HUES6 (cell line): ENCODE data around the gene NUDT19.
"Not testable (repeated sequence)": the region's sequence is repeated elsewhere in the genome, so short reads cannot be mapped to it uniquely, and the experiment has no call there.

Experiments
- H3K27ac ChIP-seq: 2 replicates; pipeline ENCODE4 v1.7.0; 2013; ENCODE audit warnings: low read depth, mild to moderate bottlenecking, low read length, inconsistent platforms
- H3K27me3 ChIP-seq: 2 replicates; pipeline ENCODE4 v1.6.1; 2013; ENCODE audit warnings: low read length; ENCODE audit not compliant: control insufficient read depth, insufficient read depth
- H3K36me3 ChIP-seq: 2 replicates; pipeline ENCODE4 v1.6.1; 2013; ENCODE audit warnings: low read length; ENCODE audit not compliant: control insufficient read depth, insufficient read depth
- H3K4me1 ChIP-seq: 2 replicates; pipeline ENCODE4 v1.6.1; 2013; ENCODE audit warnings: low read length; ENCODE audit not compliant: control insufficient read depth, insufficient read depth
- H3K4me3 ChIP-seq: 2 replicates; pipeline ENCODE4 v1.5.1; 2013; ENCODE audit warnings: low read depth, low read length
- H3K9ac ChIP-seq: one replicate; pipeline ENCODE4 v1.6.1; 2013; ENCODE audit warnings: mild to moderate bottlenecking, low read length
- H3K9me3 ChIP-seq: 2 replicates; pipeline ENCODE4 v1.6.1; 2013; ENCODE audit warnings: low read depth, low read length; ENCODE audit not compliant: control insufficient read depth, insufficient read depth

NUDT19 gene

GRCh38 chr19:32709032-32709431 is 17.4 kb downstream of the NUDT19 start:
- Histone ChIP-seq H3K9ac (no peak overlapping the region), H3K36me3 (no peaks in the 10 kb centered on the region; the same call in 1 of the 2 replicates), H3K4me1 (no peaks in the 10 kb centered on the region), H3K9me3 (peaks cover 7% of the 10 kb centered on the region), H3K27me3 (no peaks in the 10 kb centered on the region), H3K4me3 (no peak overlapping the region), H3K27ac (no peak overlapping the region)

GRCh38 chr19:32711747-32712146 is 20.1 kb downstream of the NUDT19 start:
- Histone ChIP-seq H3K9ac (no peak overlapping the region), H3K4me1 (no peaks in the 10 kb centered on the region), H3K27me3 (no peaks in the 10 kb centered on the region), H3K36me3 (no peaks in the 10 kb centered on the region; the same call in 1 of the 2 replicates), H3K27ac (no peak overlapping the region), H3K9me3 (no peaks in the 10 kb centered on the region), H3K4me3 (no peak overlapping the region)

DNA sequence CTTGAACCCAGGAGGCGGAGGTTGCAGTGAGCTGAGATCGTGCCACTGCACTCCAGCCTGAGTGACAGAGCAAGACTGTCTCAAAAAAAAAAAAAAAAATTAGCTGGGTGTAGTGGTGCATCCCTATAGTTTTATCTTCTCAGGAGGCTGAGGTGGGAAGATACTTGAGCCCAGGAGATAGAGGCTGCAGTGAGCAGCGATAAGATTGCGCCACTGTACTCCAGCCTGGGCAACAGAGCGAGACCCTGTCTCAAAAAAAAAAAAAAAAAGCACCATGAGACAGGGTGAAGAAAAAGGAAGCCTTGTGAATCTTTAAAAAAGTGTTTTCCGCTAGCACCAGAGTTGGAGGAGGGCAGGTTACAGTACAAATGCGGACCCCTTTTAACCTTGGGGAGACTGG is 24.6 kb downstream of the NUDT19 start:
- H3K9ac ChIP-seq, H3K36me3 ChIP-seq, H3K27me3 ChIP-seq, H3K4me1 ChIP-seq, H3K27ac ChIP-seq, H3K9me3 ChIP-seq, H3K4me3 ChIP-seq: not testable (repeated sequence)

- Histone ChIP-seq H3K36me3 (no peaks in the 10 kb centered on the region; the same call in 1 of the 2 replicates), H3K4me1 (no peaks in the 10 kb centered on the region), H3K9ac (no peak overlapping the region), H3K4me3 (no peak overlapping the region), H3K27me3 (no peaks in the 10 kb centered on the region), H3K27ac (no peak overlapping the region), H3K9me3 (no peaks in the 10 kb centered on the region)
These were observed 25.9 kb downstream of the NUDT19 start for GRCh38 chr19:32717496-32717895.

GRCh38 chr19:32718286-32718685 is 26.7 kb downstream of the NUDT19 start:
- H3K9me3 ChIP-seq, result no peaks in the 10 kb centered on the region
- no peak overlapping the region for H3K4me3 ChIP-seq
- H3K4me1 ChIP-seq, result no peaks in the 10 kb centered on the region
- H3K27ac ChIP-seq, result no peak overlapping the region
- no peaks in the 10 kb centered on the region for H3K27me3 ChIP-seq
- H3K9ac ChIP-seq, result no peak overlapping the region
- H3K36me3 ChIP-seq, result no peaks in the 10 kb centered on the region

DNA sequence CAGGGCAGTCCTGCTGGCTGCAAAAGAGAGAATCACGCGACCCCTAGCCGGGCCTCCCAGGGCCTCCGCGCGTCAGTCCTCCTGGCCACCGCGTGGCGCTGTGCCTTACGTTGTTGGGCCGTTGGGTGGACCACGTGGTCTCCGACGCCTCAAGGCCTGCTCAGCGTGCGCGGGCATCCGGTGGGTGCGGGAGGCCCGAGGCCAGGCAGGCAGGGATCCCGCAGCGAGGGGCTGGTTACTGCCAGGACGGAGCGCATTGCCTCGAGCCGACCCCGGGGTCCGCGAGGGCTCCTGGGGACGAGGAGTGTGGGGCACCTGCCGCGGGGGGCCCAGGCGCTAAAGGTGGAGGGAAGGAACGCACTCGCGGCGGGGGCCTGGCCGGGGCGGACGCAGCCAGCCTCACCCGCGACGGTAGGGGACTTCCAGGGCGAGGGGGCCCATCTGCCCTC is 28.0 kb downstream of the NUDT19 start, which contains the start of gene TDRD12:
TSS of gene TDRD12 (plus strand) at position 157 of the 449 bp plus-strand sequence. CDS start 306 bp downstream, outside the sequence.
- H3K9ac ChIP-seq, result no peak within 1 kb of the TSS
- H3K27me3 ChIP-seq, result no peaks in the 10 kb centered on the region
- no peak within 1 kb of the TSS for H3K4me3 ChIP-seq
- no peaks in the 10 kb centered on the region for H3K4me1 ChIP-seq
- H3K27ac ChIP-seq, result no peak within 1 kb of the TSS
- no peaks in the 10 kb centered on the region for H3K36me3 ChIP-seq
- no peaks in the 10 kb centered on the region for H3K9me3 ChIP-seq

DNA sequence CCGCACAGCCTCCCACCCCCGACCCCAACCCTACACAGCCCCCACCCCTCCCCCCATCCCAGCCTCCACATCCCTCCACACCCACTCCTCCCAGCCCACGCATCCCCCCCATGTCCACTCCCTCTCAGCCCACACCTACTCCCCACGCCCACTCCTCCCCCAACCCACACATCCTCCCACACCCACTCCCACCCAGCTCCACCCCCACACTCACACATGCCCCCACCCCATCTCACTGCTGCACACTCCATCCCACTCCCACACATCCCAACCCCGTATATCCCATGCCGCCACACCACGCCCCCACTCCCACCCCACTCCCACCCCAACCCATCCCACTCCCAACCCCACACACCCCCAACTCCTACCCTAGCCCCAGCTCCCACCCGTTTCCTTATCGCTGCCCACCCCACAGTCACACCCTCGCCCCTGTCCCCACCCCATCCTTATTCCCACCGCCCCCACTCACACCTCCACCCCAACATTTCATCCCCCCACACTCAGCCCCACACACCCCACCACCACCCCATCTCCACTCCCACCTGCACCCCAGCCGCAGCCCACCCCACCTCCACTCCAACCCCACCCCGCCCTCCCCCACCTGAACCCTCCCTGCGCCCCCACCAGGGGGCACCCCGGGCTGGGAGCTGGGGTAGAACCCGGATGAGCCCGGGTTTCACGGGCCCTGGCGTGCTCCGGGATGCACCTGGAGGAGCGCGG is 28.8 kb downstream of the NUDT19 start:
- H3K27ac ChIP-seq, result no peak overlapping the region
- no peak overlapping the region for H3K9ac ChIP-seq

DNA sequence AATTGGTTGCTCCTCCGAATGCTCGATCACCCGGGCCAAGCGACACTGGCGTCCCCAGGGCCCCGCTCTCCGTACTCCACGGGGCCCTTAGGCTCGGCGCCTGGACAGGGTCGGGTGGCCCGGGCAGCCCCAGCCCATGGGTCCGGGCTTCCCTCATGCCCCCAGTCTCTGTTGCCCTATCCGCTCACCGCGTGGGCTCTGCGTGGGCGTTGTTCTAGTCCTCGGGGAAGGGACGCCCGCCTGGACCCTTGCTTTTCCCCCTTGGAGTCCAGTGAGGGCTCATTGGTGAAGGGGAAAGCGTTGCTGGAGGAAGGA is 29.3 kb downstream of the NUDT19 start:
- Histone ChIP-seq H3K9ac (no peak overlapping the region), H3K27me3 (no peaks in the 10 kb centered on the region), H3K4me1 (no peaks in the 10 kb centered on the region), H3K9me3 (no peaks in the 10 kb centered on the region), H3K4me3 (no peak overlapping the region), H3K36me3 (no peaks in the 10 kb centered on the region), H3K27ac (no peak overlapping the region)

More for the DNA sequence above, 28.8 kb downstream of the NUDT19 start:
- no peaks in the 10 kb centered on the region for H3K36me3 ChIP-seq
- H3K9me3 ChIP-seq, result no peaks in the 10 kb centered on the region
- H3K4me3 ChIP-seq, result no peak overlapping the region
- H3K4me1 ChIP-seq, result no peaks in the 10 kb centered on the region
- H3K27me3 ChIP-seq, result no peaks in the 10 kb centered on the region

DNA sequence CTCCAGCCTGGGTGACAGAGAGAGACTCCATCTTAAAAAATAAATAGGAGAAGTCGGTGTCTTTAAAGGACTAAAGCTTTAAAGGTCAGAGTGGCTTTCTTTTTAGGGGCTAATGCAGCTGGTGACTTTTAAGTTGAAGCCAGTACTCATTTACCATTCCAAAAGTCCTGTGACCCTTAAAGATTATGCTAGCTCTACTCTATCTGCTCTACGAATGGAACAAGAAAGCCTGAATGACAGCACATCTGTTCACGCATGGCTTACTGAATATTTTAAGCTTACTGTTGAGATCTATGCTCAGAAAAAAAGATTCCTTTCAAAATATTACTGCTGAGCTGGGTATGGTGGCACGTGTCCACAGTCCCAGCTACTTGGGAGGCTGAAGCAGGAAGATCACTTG is 44.3 kb downstream of the NUDT19 start:
- no peaks in the 10 kb centered on the region for H3K36me3 ChIP-seq
- no peaks in the 10 kb centered on the region for H3K9me3 ChIP-seq
- peaks cover 6% of the 10 kb centered on the region; the same call in 1 of the 2 replicates for H3K27me3 ChIP-seq

GRCh38 chr19:32743021-32743420 is 51.4 kb downstream of the NUDT19 start:
- H3K27ac ChIP-seq, result no peak overlapping the region
- no peak overlapping the region for H3K9ac ChIP-seq
- no peaks in the 10 kb centered on the region for H3K9me3 ChIP-seq
- H3K4me3 ChIP-seq, result no peak overlapping the region
- H3K4me1 ChIP-seq, result no peaks in the 10 kb centered on the region
- H3K36me3 ChIP-seq, result no peaks in the 10 kb centered on the region
- H3K27me3 ChIP-seq, result peaks cover 6% of the 10 kb centered on the region; the same call in 1 of the 2 replicates

More for the DNA sequence above, 44.3 kb downstream of the NUDT19 start:
- Histone ChIP-seq H3K27ac (no peak overlapping the region), H3K4me3 (no peak overlapping the region), H3K4me1 (no peaks in the 10 kb centered on the region), H3K9ac (no peak overlapping the region)

DNA sequence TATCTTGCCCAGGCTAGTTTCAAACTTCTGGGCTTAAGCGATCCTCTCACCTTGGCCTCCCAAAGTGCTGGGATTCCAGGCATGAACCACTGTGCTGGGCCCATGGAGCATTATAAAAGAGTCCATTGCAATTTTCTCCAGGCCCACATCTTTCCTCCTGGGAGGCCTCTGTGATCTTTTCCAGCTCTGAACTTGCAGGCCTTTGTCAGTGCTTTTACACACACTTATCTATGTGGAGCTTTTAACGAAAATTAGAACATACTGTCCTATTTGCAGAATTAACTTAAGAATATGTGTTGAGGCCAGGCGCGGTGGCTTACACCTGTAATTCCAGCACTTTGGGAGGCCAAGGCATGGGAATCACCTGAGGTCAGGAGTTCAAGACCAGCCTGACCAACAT is 51.8 kb downstream of the NUDT19 start:
- no peaks in the 10 kb centered on the region for H3K9me3 ChIP-seq
- no peaks in the 10 kb centered on the region for H3K36me3 ChIP-seq
- H3K27me3 ChIP-seq, result peaks cover 6% of the 10 kb centered on the region; the same call in 1 of the 2 replicates
- no peaks in the 10 kb centered on the region for H3K4me1 ChIP-seq
- H3K27ac ChIP-seq, result no peak overlapping the region
- no peak overlapping the region for H3K9ac ChIP-seq
- no peak overlapping the region for H3K4me3 ChIP-seq
